ENCODE data around the gene CYP24A1. TPM values are rescaled to one million over a fixed set of nuclear protein-coding genes. Genes with fewer than 3 reads are reported as not detected.

Gene CYP24A1
- polyA plus RNA-seq, 1 donor from 2014 or later, result 0.12 TPM

DNA sequence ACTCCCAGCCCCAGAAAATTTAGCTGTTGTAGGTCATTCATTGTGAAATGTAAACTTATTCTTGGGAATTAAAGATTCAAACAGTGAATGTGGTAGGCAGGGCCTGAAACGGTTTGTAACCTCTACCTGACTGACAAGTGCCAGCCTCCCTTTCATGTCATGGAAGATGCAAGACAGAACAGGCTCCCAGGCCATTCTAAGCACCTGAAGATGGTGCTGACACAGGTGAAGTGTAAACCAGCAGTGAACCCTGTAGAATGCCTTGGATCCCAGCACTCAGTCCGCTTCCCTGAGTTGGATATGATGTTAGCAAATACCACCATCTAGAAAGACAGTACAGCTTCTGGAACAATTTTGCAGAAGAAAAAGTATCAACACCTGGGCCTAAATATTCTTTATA, 19.3 kb downstream of the CYP24A1 start (continued):
- no peak for TF ChIP-seq EZH2 (IDR thresholded peaks at IDR 0.05; ENCODE audit: borderline replicate concordance, insufficient read depth, low read length, poor library complexity, severe bottlenecking)
- no peak for TF ChIP-seq SMC3 (conservative IDR thresholded peaks at IDR 0.05; ENCODE audit: poor library complexity)
- no peak for TF ChIP-seq MXI1 (conservative IDR thresholded peaks at IDR 0.05; ENCODE audit: poor library complexity, severe bottlenecking)

DNA sequence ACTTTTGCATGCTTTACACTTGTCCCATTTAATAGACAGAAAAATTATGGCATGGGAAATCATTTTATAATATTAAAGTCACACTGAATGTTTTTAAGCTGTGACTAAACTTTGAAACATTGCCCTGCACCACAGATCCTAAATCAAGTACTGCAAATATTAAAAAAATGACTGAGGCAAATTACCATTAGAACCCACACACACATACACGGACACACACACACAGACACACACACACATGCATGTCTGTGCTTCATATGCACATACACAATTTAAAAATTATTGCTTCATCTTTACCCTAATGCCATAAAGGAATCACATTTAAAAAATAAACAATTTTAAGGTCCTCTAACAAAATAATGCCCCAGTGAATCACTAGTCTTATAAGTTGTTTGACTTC, 19.9 kb downstream of the CYP24A1 start:
- no peak overlapping the region for H2AFZ ChIP-seq (ENCODE audit: low read depth, low read length)
- no peaks in the 10 kb centered on the region for H3K36me3 ChIP-seq (ENCODE audit: insufficient read depth, low read length)
- TF ChIP-seq, protein P1, sequence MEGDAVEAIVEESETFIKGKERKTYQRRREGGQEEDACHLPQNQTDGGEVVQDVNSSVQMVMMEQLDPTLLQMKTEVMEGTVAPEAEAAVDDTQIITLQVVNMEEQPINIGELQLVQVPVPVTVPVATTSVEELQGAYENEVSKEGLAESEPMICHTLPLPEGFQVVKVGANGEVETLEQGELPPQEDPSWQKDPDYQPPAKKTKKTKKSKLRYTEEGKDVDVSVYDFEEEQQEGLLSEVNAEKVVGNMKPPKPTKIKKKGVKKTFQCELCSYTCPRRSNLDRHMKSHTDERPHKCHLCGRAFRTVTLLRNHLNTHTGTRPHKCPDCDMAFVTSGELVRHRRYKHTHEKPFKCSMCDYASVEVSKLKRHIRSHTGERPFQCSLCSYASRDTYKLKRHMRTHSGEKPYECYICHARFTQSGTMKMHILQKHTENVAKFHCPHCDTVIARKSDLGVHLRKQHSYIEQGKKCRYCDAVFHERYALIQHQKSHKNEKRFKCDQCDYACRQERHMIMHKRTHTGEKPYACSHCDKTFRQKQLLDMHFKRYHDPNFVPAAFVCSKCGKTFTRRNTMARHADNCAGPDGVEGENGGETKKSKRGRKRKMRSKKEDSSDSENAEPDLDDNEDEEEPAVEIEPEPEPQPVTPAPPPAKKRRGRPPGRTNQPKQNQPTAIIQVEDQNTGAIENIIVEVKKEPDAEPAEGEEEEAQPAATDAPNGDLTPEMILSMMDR (IDR thresholded peaks at IDR 0.05; ENCODE audit: poor library complexity, severe bottlenecking), result no peak
- TF ChIP-seq MXI1 (conservative IDR thresholded peaks at IDR 0.05; ENCODE audit: poor library complexity, severe bottlenecking) (no peak), EZH2 (IDR thresholded peaks at IDR 0.05; ENCODE audit: borderline replicate concordance, insufficient read depth, low read length, poor library complexity, severe bottlenecking) (no peak), POLR2AphosphoS5 (IDR thresholded peaks at IDR 0.05) (no peak), EP300 (conservative IDR thresholded peaks at IDR 0.05; ENCODE audit: poor library complexity, severe bottlenecking) (no peak)
- TF ChIP-seq, protein P2, sequence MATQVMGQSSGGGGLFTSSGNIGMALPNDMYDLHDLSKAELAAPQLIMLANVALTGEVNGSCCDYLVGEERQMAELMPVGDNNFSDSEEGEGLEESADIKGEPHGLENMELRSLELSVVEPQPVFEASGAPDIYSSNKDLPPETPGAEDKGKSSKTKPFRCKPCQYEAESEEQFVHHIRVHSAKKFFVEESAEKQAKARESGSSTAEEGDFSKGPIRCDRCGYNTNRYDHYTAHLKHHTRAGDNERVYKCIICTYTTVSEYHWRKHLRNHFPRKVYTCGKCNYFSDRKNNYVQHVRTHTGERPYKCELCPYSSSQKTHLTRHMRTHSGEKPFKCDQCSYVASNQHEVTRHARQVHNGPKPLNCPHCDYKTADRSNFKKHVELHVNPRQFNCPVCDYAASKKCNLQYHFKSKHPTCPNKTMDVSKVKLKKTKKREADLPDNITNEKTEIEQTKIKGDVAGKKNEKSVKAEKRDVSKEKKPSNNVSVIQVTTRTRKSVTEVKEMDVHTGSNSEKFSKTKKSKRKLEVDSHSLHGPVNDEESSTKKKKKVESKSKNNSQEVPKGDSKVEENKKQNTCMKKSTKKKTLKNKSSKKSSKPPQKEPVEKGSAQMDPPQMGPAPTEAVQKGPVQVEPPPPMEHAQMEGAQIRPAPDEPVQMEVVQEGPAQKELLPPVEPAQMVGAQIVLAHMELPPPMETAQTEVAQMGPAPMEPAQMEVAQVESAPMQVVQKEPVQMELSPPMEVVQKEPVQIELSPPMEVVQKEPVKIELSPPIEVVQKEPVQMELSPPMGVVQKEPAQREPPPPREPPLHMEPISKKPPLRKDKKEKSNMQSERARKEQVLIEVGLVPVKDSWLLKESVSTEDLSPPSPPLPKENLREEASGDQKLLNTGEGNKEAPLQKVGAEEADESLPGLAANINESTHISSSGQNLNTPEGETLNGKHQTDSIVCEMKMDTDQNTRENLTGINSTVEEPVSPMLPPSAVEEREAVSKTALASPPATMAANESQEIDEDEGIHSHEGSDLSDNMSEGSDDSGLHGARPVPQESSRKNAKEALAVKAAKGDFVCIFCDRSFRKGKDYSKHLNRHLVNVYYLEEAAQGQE (IDR thresholded peaks at IDR 0.05; ENCODE audit: borderline replicate concordance), result no peak

DNA sequence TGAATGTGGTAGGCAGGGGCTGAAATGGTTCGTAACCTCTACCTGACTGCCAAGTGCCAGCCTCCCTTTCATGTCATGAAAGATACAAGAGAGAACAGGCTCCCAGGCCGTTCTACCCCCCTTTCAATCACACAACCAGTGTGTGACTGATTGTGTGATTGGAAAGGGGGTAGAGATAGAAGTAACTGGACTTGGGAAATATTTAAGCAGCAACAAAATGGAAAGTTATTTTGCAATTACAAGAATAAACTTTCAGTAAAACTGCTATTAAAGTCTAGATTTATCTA, 20.8 kb downstream of the CYP24A1 start:
- no peak overlapping the region for H3K4me2 ChIP-seq (ENCODE audit: low read length)
- no peaks in the 10 kb centered on the region for H3K9me2 ChIP-seq (ENCODE audit: insufficient read depth, low read length)
- H3K36me3 ChIP-seq (ENCODE audit: insufficient read depth, low read length), result no peaks in the 10 kb centered on the region
- H3K79me2 ChIP-seq (replicated peaks; ENCODE audit: insufficient read depth, low read length), result no peaks in the 10 kb centered on the region
- no peaks in the 10 kb centered on the region for H4K20me1 ChIP-seq (ENCODE audit: insufficient read depth)
- H3K27ac ChIP-seq (ENCODE audit: low read length), result no peak overlapping the region
- H2AFZ ChIP-seq (ENCODE audit: low read depth, low read length), result no peak overlapping the region
- TF ChIP-seq MXI1 (conservative IDR thresholded peaks at IDR 0.05; ENCODE audit: poor library complexity, severe bottlenecking), result no peak
- TF ChIP-seq, protein P1 (IDR thresholded peaks at IDR 0.05; ENCODE audit: poor library complexity, severe bottlenecking), result no peak
- TF ChIP-seq EZH2 (IDR thresholded peaks at IDR 0.05; ENCODE audit: borderline replicate concordance, insufficient read depth, low read length, poor library complexity, severe bottlenecking), result no peak
- TF ChIP-seq, protein P2 (IDR thresholded peaks at IDR 0.05; ENCODE audit: borderline replicate concordance), result no peak
- no peak for TF ChIP-seq SMC3 (conservative IDR thresholded peaks at IDR 0.05; ENCODE audit: poor library complexity)
- TF ChIP-seq RAD21 (conservative IDR thresholded peaks at IDR 0.05), result no peak
- TF ChIP-seq EP300 (conservative IDR thresholded peaks at IDR 0.05; ENCODE audit: poor library complexity, severe bottlenecking), result no peak
- no peak for TF ChIP-seq TAF1 (IDR thresholded peaks at IDR 0.05; ENCODE audit: low read depth)
- TF ChIP-seq POLR2AphosphoS5 (IDR thresholded peaks at IDR 0.05), result no peak
- H3K4me3 ChIP-seq (ENCODE audit: low read length), result no peak overlapping the region
- no peak overlapping the region for H3K9ac ChIP-seq (ENCODE audit: low read length)
- no peaks in the 10 kb centered on the region for H3K27me3 ChIP-seq (ENCODE audit: insufficient read depth, low read depth, low read length)
- H3K9me3 ChIP-seq (ENCODE audit: low read length), result no peaks in the 10 kb centered on the region
- no peaks in the 10 kb centered on the region for H3F3A ChIP-seq (ENCODE audit: insufficient read depth, low read length, poor library complexity, severe bottlenecking)

More for the DNA sequence above, 19.9 kb downstream of the CYP24A1 start:
- Histone ChIP-seq H3K9me2 (ENCODE audit: insufficient read depth, low read length) (no peaks in the 10 kb centered on the region), H4K20me1 (ENCODE audit: insufficient read depth) (no peaks in the 10 kb centered on the region), H3K4me3 (ENCODE audit: low read length) (no peak overlapping the region), H3F3A (ENCODE audit: insufficient read depth, low read length, poor library complexity, severe bottlenecking) (no peaks in the 10 kb centered on the region), H3K79me2 (replicated peaks; ENCODE audit: insufficient read depth, low read length) (no peaks in the 10 kb centered on the region), H3K4me2 (ENCODE audit: low read length) (no peak overlapping the region), H3K9ac (ENCODE audit: low read length) (no peak overlapping the region), H3K27me3 (ENCODE audit: insufficient read depth, low read depth, low read length) (no peaks in the 10 kb centered on the region), H3K27ac (ENCODE audit: low read length) (no peak overlapping the region), H3K9me3 (ENCODE audit: low read length) (no peaks in the 10 kb centered on the region)
